ENCODE measurements around the gene UNC5B. TPM values are rescaled to one million over a fixed set of nuclear protein-coding genes. Genes with fewer than 3 reads are reported as not detected.

Gene UNC5B
- total and polyA plus RNA-seq, 12 donors = 2.0 to 27.0 (median 8.8) TPM

GRCh38 chr10:71334221-71334791 lies 121.9 kb downstream of the UNC5B start:
- Histone ChIP-seq H3K9me3 (replicated peaks in 1 of 3) (no peaks in the 10 kb centered on the region), H3K4me3 (no peak overlapping the region), H3K27ac (no peak overlapping the region), H3K27me3 (no peaks in the 10 kb centered on the region), H3K36me3 (replicated peaks in 1 of 2) (no peaks in the 10 kb centered on the region), H3K4me1 (replicated peaks in 1 of 2) (peaks cover 0 to 6% of the 10 kb centered on the region in 2 donors)
- intact Hi-C loops (cut with DNase I) = no loop called here
- TF ChIP-seq POLR2A (IDR thresholded peaks at IDR 0.05) = no peak
- TF ChIP-seq, protein P1, sequence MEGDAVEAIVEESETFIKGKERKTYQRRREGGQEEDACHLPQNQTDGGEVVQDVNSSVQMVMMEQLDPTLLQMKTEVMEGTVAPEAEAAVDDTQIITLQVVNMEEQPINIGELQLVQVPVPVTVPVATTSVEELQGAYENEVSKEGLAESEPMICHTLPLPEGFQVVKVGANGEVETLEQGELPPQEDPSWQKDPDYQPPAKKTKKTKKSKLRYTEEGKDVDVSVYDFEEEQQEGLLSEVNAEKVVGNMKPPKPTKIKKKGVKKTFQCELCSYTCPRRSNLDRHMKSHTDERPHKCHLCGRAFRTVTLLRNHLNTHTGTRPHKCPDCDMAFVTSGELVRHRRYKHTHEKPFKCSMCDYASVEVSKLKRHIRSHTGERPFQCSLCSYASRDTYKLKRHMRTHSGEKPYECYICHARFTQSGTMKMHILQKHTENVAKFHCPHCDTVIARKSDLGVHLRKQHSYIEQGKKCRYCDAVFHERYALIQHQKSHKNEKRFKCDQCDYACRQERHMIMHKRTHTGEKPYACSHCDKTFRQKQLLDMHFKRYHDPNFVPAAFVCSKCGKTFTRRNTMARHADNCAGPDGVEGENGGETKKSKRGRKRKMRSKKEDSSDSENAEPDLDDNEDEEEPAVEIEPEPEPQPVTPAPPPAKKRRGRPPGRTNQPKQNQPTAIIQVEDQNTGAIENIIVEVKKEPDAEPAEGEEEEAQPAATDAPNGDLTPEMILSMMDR (IDR thresholded peaks at IDR 0.05) = no peak
- DNase-seq = no peak
- WGBS, 4 donors = 77 to 86% (median 84%) methylated on average over 12 of the region's 12 CpGs

DNA sequence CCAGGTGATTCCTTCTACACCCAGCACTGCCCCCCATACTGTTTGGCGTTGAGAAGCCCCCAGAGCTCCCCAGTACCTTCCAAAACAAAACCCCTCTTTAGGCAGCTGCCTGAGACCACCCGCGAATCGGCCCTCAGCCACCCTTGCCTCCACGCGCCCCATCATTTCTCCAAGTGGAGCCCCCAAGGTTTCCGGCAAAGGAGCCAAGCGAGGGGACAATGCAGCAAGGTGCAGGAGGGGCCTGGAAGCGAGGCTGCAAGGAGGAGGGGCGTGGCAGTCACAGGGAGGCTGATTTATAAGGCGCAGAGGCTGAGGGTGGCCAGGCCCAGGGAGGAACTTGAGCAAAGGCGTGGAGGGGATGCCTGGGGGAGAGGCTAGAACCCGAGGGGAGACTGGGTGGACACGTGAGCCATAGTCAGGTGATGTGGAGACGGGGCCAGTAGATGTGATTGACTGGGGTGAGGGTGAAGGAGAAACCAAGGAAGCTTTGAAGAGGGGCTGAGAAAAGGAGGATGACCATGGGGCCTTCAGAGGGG lies 122.9 kb downstream of the UNC5B start:
- intact Hi-C loops (cut with DNase I) = no loop called here
- WGBS, 4 donors = 90 to 93% (median 90%) methylated on average over 15 of the region's 15 CpGs
- TF ChIP-seq, protein P1 (IDR thresholded peaks at IDR 0.05) = no peak
- no peak for TF ChIP-seq POLR2A (IDR thresholded peaks at IDR 0.05)
- DNase-seq = no peak
- no peaks in the 10 kb centered on the region for H3K27me3 ChIP-seq
- H3K27ac ChIP-seq = no peak overlapping the region
- peaks cover 0 to 6% of the 10 kb centered on the region in 2 donors for H3K4me1 ChIP-seq (replicated peaks in 1 of 2)
- H3K4me3 ChIP-seq = no peak overlapping the region
- H3K36me3 ChIP-seq (replicated peaks in 1 of 2) = no peaks in the 10 kb centered on the region
- H3K9me3 ChIP-seq (replicated peaks in 1 of 3) = no peaks in the 10 kb centered on the region

DNA sequence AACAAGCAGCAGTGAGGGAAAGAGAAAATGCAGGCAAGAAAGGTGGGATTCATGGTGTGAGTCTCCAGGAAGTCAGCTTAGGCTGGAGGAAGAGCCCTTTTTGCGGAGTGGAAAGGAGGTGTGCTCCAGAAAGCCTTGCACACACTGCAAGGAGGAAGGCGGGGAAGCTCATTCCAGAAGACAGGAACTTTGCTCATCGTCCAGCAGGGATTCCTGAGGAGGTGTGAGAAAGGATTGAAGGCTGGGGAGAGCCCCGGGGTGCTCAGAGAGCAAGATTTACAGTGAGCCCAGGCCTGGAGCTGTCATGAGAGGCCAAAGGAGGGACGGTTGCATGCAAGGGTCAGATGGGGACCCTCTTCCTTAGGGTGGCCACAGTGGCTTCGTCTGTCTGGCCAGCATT lies 124.3 kb downstream of the UNC5B start:
- H3K9me3 ChIP-seq (replicated peaks in 1 of 3) = no peaks in the 10 kb centered on the region
- no peaks in the 10 kb centered on the region for H3K36me3 ChIP-seq (replicated peaks in 1 of 2)
- no peak for TF ChIP-seq POLR2A (IDR thresholded peaks at IDR 0.05)
- TF ChIP-seq, protein P1 (IDR thresholded peaks at IDR 0.05) = no peak
- 80 to 89% (median 86%) methylated on average over 6 of the region's 6 CpGs for WGBS, 4 donors
- H3K4me3 ChIP-seq = no peak overlapping the region
- H3K27me3 ChIP-seq = no peaks in the 10 kb centered on the region
- DNase-seq = no peak
- peaks cover 0 to 6% of the 10 kb centered on the region in 2 donors for H3K4me1 ChIP-seq (replicated peaks in 1 of 2)
- no peak overlapping the region for H3K27ac ChIP-seq
- intact Hi-C loops (cut with DNase I) = no loop called here

- H3K4me1 ChIP-seq (replicated peaks in 1 of 2) = peaks cover 0 to 6% of the 10 kb centered on the region in 2 donors
- no peaks in the 10 kb centered on the region for H3K9me3 ChIP-seq (replicated peaks in 1 of 3)
- H3K27ac ChIP-seq = no peak overlapping the region
- intact Hi-C loops (cut with DNase I) = no loop called here
- 94 to 97% (median 96%) methylated on average over 8 to 13 of the region's 13 CpGs for WGBS, 4 donors
- no peak overlapping the region for H3K4me3 ChIP-seq
- H3K36me3 ChIP-seq (replicated peaks in 1 of 2) = no peaks in the 10 kb centered on the region
- TF ChIP-seq, protein P1 (IDR thresholded peaks at IDR 0.05) = no peak
- TF ChIP-seq POLR2A (IDR thresholded peaks at IDR 0.05) = no peak
- DNase-seq = no peak
- H3K27me3 ChIP-seq = no peaks in the 10 kb centered on the region
Measured at GRCh38 chr10:71337219-71337701, 124.9 kb downstream of the UNC5B start.
